PFSK-1 (cell line): ENCODE measurements around the gene KRTAP21-1.

Source experiments
- FOXP2 ChIP-seq: optimal IDR thresholded peaks from 2 replicates; pipeline ENCODE3; 2011; ENCODE audit warnings: borderline replicate concordance, control low read depth, inconsistent platforms; ENCODE audit not compliant: insufficient read depth; ENCODE audit errors: extremely low read length, extremely low read depth
- POLR2AphosphoS5 ChIP-seq: IDR thresholded peaks from 2 replicates; pipeline ENCODE4 v1.6.1; 2012; ENCODE audit warnings: low read depth, mild to moderate bottlenecking, control low read depth, low read length, moderate library complexity
- REST ChIP-seq, 2 experiments: IDR thresholded peaks; 2 replicates each; pipeline versions ENCODE4 v1.6.1 to v1.8.0; 2011 to 2012; ENCODE audit warnings: low read depth in 2 of 2, low read length in 2 of 2, control low read depth in 1 of 2, inconsistent platforms in 1 of 2, mild to moderate bottlenecking in 1 of 2, moderate library complexity in 1 of 2; ENCODE audit not compliant: insufficient read depth in 1 of 2
- SIN3A ChIP-seq: IDR thresholded peaks from 2 replicates; pipeline ENCODE4 v1.6.1; 2012; ENCODE audit warnings: mild to moderate bottlenecking, low read length, moderate library complexity, borderline replicate concordance; ENCODE audit not compliant: insufficient read depth
- TAF1 ChIP-seq: IDR thresholded peaks from 2 replicates; pipeline ENCODE4 v1.6.1; 2012; ENCODE audit warnings: low read length, control low read depth, borderline replicate concordance; ENCODE audit not compliant: insufficient read depth

- TF ChIP-seq REST (IDR thresholded peaks at IDR 0.05; ENCODE audit: insufficient read depth in 1 of 2, low read depth in 2 of 2, low read length in 2 of 2) (no peak), POLR2AphosphoS5 (no peak), TAF1 (no peak), FOXP2 (no peak), SIN3A (no peak)
Observed at GRCh38 chr21:30710499-30710898, 44.7 kb downstream of the KRTAP21-1 start.
